Bone marrow (tissue), 2 donors: Measurements from ENCODE around the gene RUNX2.
A peak's percentile ranks its signal among the peaks of the same experiment; 100 is the strongest.

ENCODE experiments used
- DNase-seq, 2 donors: peaks; one replicate each; lab custom pipeline; 2025; lab: John Stamatoyannopoulos, UW

Gene RUNX2

DNA sequence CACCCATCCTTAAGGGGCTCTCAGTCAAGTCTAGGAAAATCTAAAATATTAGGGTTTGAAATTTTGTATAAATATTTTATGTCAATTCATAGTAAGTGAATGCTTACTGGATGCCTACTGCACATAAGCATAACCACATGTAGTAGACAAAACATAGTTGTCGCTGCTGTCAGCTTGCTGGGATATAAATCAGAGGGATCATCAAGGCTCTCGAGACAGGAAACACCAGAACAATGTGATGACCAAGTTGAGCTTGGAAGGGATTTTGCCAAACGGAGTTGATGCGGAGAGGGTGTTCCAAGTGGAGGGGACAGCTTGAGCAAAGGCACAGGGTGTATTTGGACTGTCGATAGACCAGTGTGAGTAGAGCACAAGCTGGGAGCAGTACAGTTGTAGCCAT, 155.4 kb downstream of the RUNX2 start:
- DNase-seq: no peak

DNA sequence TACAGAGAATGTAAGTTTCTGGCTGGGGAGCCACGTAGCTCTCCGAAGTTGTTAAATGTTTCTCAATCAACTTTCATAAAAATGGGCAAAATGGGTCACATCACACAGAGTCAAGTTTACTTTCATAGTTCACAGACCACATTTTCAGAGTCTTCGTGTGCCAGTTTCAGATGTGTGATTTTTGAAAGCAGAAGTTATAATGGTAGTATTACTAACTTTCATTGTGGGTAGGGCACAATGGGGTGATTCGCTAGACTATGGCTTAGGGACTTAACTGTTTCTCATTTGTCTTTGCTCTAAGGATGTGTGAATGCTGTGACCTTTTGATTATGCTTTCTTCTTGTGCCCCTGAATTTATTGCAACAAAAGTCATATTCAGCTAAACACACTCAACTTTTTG, 158.6 kb downstream of the RUNX2 start:
- peak in 1 of 2 donors; percentile 74 for DNase-seq

- no peak for DNase-seq
These were observed 159.5 kb downstream of the RUNX2 start for GRCh38 chr6:45487645-45488044.

- DNase-seq: no peak
These were observed 160.1 kb downstream of the RUNX2 start for GRCh38 chr6:45488269-45488668.

GRCh38 chr6:45488889-45489288, 160.8 kb downstream of the RUNX2 start:
- no peak for DNase-seq

GRCh38 chr6:45491048-45491735, 163.1 kb downstream of the RUNX2 start:
- no peak for DNase-seq

DNA sequence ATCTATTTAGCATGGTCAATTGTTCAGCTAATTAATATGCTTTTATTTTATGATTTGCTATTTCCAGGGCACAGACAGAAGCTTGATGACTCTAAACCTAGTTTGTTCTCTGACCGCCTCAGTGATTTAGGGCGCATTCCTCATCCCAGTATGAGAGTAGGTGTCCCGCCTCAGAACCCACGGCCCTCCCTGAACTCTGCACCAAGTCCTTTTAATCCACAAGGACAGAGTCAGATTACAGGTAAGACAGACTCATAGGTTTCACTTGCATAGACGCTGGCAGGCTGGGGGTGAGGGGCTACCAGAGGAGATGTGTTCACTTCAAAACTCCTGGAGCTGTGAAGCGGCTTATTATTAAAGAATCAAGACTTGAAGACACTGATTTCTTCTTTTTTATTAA, 163.7 kb downstream of the RUNX2 start:
- DNase-seq: no peak

DNA sequence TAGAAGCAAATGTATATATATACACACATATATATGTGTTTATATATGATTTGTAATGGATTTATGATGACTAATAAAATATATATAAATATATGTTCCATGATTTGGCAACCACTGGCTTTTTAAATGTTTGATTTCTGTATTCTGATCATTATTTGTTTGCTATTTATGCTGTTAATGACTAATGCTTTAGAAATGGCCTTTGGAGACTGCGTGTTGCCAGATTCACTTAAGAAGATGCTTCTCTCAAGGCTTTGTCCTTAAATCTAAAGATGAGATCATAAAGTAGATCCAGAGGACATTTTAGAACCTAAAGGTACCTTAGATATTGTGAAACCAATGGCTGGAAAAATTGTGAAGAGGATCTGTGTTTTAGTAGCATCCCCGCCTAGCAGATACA, 165.6 kb downstream of the RUNX2 start:
- DNase-seq: no peak

DNA sequence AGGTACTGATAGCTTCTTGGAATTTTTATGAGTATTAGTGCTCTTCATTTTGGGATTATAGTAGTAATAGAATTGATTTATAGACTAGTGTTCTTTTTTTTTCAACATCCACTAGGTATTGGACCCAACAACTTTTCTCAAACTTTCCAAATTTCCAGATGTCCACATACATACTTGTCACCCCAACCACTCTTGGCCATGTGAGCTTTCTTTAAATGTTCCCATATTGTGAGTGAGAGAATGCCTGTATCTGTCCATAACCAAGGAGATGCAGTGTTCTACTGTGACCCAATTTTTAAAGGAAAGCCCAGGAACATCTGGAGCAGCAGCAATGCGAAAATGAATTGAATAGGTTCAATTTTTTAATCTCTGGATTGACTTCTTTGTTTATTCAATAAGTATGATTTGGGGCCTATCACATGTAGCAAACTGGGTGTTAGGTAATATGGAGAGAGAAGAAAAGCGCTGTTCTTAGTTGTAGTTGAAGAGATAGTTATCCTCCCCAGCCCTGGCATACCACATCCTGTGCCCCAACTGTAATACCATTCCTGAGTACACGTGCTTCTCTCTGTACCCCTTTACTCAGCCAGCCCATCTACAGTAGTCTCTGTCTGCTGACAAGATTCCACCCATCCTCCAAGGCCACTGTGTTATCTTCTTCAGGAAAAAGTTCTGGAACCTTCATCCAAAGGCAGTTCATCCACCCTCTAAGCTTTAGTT, 166.4 kb downstream of the RUNX2 start:
- DNase-seq: peak in 1 of 2 donors; percentile 53

GRCh38 chr6:45495429-45496084, 167.4 kb downstream of the RUNX2 start:
- DNase-seq: peak in 1 of 2 donors; percentile 90

- no peak for DNase-seq
These were observed 167.9 kb downstream of the RUNX2 start for GRCh38 chr6:45496085-45496433.

GRCh38 chr6:45498591-45498990, 170.5 kb downstream of the RUNX2 start:
- DNase-seq: no peak

DNA sequence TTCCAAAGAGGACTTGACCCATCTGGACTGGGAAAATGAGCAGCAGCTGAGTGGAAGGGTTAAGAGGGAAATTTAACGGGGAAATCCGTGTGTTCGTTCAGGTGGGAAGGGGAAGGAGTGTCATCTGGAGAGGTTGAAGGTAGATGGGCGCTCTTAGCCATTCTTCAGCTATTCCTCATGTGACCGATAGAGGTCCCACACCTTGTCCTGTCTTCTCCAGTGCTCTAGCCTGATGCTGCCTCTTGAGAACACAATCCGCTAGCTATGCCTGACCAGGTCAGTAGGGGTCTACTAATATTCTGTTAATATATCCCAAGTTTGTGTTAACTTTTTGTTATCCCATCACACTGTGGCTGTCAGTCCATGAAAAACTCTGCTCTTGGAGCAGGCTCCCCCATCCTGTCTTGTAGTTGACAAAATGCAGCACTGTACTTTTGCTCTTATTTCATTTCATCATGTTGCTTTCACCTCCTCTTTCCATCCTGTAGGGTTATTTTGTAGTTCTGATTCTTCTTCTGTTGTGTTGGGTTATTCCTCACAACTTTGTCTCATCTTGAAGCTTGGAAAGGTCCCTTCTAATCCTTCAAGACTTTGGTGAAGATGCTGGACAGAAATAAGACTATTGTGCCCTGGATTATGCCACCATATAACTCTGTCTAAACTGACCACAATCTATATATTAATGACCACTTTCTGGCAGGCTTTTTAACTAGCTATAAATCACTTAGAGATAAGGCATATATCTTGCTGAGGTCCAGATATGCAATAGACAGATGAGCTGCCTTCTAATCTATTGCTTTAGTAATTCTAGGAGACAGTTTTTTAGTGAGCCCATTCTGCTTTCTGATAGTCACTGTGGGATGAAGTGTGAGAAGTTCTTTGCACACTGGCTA, 173.0 kb downstream of the RUNX2 start:
- no peak for DNase-seq

GRCh38 chr6:45502456-45502855, 174.3 kb downstream of the RUNX2 start:
- no peak for DNase-seq

DNA sequence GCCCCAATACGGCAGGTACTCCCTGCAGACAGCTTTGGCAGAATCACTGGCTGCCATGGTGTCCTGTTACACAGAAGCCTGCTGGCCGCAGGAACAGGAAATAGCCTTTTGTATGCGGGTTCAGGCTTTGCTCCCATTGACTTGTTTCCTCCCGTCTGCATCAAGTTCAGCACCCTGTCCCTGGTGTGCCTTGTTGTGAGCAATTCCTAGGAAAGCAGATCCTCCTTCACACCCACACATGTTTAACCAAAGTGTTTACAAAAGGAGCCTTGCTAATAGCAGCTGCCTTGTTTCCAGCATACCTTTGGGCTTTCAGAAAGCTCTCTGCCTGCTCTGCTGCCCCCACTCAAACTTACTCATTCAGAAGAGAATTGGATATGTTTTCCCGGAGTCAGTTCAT, 176.8 kb downstream of the RUNX2 start:
- no peak for DNase-seq

DNA sequence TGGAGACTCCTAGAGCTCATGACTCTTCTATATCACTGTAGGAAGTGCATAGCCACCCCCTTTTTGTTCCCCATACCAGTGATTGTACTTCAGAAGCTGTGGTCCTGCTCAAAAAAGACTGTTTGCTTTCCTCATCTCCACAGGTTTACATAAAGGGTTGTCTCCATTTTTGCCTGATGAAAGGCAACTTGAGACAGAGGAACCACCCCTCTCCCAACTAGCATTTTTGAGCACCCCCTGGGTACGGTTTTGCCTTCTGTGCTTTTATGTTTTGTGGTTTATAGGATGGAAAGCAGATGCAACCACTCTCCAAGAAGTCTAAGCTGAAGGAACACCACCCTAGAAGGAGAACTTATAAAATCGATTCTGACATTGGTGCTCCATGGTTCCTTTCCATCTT, 177.3 kb downstream of the RUNX2 start:
- no peak for DNase-seq

GRCh38 chr6:45507186-45507585, 179.1 kb downstream of the RUNX2 start:
- no peak for DNase-seq

GRCh38 chr6:45509426-45509825, 181.3 kb downstream of the RUNX2 start:
- DNase-seq: no peak

DNA sequence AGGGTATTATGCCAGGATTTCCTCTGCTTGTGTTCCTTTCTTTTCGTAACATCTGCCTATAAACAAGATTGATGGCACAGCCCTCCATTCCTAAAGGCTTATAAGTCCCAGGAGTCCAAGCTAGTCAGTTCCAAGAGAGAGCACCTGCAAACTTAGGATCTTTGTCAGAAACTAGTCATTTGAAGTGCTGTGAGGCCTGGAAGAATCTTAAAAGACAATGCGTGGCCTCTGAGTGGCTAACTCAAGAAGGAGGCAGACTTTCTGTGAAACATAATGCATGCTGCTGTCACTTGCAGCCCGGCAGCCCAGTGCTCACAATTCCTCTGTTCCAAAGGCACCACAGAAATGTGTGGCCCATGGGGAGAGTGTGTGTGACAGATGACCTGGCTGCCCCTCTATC, 184.6 kb downstream of the RUNX2 start:
- DNase-seq: no peak

- DNase-seq: no peak
These were observed 185.1 kb downstream of the RUNX2 start for GRCh38 chr6:45513213-45513618.

- no peak for DNase-seq
These were observed 185.7 kb downstream of the RUNX2 start for GRCh38 chr6:45513843-45514242.
